GM18505 (cell line): ENCODE results near the gene PMM1.
"Not testable (repeated sequence)": the region's sequence is repeated elsewhere in the genome, so short reads cannot be mapped to it uniquely, and the experiment has no call there.

Source experiments
- ATAC-seq: cut with Tn5 transposase; IDR thresholded peaks from one replicate; pipeline ENCODE4 v1.9.1; 2021; ENCODE audit not compliant: unreplicated experiment
- POLR2A ChIP-seq: IDR thresholded peaks from 4 replicates; pipeline ENCODE4 v1.6.1; 2011; ENCODE audit warnings: borderline replicate concordance; ENCODE audit not compliant: insufficient read depth, insufficient read length; ENCODE audit errors: extremely low read depth

The PMM1 gene

DNA sequence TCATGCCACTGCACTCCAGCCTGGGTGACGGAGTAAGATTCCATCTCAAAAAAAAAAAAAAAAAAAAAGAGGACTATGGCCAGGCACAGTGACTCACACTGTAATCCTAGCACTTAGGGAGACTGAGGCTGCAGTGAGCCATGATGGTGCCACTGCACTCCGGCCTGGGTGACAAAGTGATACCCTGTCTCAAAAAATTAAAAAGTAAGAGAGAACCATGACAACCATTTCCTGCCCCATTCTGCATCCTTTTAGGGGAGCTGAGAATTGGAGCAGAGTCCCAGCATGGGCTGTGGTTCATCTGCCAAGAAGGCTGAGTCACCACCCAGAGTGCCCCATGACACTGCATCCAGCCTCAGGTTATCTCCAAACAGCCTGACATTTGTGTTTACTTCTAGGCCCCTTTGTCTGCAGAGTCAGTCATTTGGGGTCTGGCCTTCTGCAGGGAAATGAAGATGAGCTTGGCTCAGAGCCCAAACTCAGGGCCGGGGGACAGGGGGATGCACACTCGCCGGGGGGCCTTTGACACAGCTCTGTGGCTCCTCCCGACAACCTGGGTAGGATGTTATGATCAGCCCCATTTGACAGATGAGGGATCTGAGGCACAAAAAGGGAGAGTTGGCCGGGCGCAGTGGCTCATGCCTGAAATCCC lies 24.1 kb downstream of the PMM1 start:
- TF ChIP-seq POLR2A: no peak
- no peak for ATAC-seq

DNA sequence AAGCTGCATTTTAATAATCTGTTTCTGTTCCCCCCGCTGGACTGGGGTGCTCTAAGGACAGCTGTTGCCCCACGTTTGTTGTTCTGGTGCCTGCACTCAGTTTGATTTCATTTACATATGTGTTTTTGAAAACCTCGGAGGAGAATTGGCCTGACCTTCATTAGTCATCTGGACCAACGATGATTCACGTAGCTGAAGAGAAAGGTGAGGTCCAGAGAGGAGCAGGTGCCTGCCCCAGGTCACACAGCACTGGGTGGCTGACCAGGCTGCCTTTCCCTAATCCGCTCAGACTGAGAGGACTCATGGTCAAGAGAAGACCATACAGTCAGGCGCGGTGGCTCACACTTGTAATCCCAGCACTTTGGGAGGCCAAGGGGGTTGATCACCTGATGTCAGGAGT lies 25.1 kb downstream of the PMM1 start:
- no peak for ATAC-seq

DNA sequence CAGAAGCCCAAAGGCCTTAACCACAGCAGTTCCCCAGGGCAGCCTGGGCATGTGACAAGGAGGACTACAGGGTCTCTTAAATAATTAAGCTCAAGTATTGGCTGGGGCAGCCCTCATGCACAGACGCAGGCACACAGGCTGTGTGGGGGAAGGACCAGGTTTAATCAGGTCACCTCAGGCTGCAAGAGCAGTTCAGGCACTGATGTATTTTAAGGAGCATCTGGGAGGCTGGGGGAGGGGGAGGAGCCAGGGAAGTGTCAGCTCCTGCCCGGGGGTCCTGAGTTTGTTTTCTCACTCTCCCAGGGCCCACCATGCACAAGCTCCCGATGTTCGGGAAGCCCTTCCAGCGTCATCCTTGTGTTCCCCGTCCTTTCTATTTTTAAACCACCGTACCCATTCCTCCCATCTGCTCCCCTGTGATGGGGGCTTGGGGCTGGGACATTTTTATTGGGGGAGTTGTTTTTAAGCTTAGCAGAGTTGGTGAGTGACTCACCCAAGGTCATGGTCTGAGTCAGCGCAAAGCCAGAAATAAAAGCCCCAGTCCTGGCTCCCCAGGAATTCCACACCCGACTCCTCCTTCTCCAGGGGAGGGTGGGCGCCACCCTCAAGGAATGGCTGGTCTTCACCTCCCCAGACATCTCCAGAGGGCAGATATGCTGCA lies 26.5 kb downstream of the PMM1 start:
- TF ChIP-seq POLR2A: no peak
- ATAC-seq: no peak

More for the DNA sequence above, 25.1 kb downstream of the PMM1 start:
- TF ChIP-seq POLR2A: no peak

DNA sequence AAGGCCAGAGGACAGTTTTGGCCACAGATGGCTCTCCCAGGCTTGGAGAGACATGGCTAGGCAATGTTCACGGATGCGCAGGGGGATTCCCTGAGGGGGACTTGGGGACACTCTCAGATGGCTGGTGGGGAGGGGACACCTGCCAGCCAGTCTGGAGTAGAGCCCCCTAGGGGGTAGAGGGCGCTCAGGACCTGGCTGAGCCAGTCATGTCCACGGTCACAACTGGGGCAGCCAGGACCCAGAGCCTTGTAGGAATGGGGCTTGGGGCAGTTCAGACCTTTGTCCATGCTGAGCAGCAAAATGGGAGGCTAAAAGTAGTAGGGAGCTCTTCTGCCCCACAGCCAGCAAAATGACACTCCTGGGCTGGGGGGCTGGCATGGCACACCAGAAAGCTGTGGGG lies 27.2 kb downstream of the PMM1 start:
- no peak for ATAC-seq
- TF ChIP-seq POLR2A: no peak

DNA sequence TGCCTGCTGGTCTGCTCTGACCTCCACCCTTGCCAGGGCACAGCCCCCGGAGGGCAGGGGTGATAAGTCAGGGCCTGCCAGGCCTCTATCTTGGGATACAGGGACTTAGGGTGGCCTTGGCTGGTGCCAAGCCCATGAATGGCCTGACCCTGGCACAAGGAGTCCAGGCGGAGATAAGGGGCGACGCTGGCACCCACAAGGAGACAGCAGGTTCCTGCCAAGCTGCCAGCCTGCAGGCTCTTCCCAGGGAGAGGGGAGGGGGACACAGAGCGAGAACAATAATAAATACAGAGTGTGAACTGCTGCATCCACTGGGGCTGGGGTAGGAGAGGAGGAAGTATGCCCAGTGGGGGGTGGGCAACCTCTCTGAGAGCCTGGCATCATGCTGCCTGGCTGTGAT lies 27.9 kb downstream of the PMM1 start:
- no peak for TF ChIP-seq POLR2A
- no peak for ATAC-seq

DNA sequence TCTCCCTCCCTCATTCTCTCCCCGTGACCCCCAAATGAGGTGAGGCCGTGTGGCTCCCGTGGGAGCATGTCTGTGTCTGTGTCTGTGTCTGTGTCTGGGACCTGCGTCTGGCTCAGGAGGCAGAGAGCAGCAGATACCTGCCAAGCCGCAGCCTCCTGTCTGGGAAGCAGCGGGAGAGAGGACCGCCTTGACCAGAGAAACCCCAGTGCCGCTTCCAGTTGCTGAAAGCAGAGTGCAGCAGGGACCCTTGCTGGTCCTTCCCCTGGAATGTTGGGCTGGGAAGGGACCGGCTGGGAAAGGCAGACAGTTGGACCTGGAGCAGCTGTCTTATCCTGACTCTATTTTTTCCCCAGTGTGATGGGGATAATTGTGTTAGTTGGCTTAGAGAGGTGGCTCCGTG lies 28.3 kb downstream of the PMM1 start:
- ATAC-seq: no peak
- TF ChIP-seq POLR2A: no peak

DNA sequence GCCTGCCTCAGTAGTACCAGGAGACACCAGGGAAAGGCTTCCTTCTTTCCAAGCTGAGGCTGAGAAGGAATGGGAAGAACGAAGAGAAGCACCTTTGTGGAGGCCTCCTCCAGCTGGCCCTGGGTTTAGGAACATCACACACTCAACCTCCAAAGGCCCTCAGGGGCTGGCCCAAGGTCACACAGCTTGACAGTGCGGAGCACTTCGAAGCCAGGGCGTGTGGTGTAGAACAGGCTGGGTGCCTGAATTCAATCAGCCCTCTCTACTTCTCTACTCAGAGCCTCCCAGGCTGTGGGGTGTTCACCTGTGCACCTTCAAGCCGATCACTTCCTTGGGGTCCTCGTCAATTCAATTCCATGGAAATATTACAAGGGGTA lies 29.6 kb downstream of the PMM1 start:
- ATAC-seq: no peak

DNA sequence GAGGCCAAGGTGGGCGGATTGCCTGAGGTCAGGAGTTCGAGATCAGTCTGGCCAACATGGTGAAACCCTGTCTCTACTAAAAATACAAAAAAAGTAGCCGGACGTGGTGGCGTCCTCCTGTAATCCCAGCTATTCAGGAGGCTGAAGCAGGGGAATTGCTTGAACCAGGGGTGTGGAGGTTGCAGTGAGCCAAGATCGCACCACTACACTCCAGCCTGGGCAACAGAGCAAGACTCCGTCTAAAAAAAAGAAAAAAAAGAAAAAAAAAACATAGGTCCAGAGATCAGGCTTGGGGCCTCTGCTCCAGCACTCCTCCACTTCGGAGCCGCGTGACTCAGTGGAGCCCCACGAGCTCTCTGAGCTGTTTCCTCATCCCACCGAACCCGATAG lies 31.4 kb downstream of the PMM1 start:
- ATAC-seq: not testable (repeated sequence)

More for the DNA sequence above, 29.6 kb downstream of the PMM1 start:
- no peak for TF ChIP-seq POLR2A

DNA sequence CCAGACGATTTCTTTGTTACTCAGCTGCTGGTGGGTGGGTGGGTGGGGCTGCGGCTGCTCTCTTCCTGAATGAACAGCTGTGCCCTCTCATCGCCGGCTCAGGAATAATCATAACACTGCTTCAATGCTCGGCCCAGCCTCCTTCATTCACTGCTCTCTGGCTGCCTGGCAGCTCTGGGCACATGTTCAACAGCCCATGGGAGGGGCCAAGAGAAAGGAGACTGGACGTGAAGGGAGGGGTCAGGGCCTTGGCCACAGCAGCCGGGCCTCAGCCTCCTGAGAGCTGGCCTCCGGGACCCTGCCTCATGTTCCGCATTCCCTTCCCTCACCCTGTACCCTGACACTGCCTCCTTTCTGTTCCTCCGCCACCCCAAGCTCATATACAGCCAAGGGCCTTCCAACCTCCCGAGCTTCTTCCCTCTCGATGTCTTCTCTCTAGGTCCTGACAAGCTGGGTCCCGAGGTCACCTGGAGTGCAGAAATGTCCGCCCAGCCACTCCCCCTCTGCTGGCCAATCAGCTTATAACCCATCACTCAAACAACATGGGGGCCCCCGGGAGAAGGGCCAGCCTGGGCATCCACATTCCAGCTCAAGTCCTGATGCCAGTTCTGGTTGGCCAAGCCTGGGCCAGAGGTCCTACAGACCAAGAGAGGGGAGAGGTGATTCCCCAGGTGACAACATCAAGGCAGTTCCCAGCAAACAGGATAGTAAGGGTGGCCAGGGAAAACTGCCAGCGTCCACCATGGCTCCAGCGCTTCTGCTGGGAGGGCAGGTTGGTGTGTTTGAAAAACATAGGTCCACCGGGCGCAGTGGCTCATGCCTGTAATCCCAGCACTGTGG lies 32.0 kb downstream of the PMM1 start:
- no peak for TF ChIP-seq POLR2A
- ATAC-seq: no peak

DNA sequence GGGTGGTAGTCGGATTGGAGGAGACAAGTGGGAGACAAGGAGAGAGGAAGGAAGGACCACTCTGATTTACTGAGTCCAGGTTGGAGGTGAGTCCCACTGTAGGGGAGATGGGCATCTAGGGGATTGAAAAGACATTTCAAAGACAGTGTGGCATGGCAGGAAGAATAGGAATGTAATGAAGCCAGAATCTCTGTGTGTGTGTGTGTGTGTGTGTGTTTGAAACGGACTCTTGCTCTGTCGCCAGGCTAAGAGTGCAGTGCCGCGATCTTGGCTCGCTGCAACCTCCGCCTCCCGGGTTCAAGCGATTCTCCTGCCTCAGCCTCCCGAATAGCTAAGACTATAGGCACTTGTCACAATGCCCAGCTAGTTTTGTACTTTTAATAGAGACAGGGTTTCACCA lies 33.1 kb downstream of the PMM1 start:
- no peak for TF ChIP-seq POLR2A
- ATAC-seq: no peak

DNA sequence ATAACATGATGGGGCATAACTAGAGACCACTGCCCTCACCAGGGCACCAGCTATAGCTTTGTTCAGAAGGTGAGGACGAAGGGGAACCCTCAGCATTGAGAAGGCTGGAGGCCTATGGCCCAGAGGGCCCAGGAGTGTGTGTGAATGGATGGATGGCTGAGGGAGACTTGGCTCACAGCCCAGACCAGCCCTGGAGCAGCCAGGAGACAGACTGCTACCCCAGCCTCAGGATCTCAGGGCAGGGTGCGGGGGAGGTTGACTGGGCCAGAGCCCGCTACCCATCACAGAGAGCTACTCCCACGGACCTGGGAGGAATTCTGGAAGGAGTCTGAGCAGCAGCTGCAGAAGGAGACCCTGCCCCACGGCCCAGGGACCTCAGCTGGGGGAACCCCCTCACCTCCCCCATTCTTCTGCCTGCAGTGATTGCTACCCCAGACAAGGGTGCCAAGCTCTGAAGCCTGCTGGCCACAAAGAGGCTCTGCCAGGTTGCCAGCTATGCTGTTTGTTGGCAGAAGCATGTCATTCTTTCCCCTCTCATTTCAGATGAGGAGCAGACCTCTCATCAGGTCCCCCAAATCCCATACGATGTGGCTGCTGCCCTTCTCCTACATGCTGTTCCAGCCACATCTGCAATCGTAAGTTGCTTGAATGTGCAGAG lies 34.2 kb downstream of the PMM1 start:
- ATAC-seq: no peak
- no peak for TF ChIP-seq POLR2A

DNA sequence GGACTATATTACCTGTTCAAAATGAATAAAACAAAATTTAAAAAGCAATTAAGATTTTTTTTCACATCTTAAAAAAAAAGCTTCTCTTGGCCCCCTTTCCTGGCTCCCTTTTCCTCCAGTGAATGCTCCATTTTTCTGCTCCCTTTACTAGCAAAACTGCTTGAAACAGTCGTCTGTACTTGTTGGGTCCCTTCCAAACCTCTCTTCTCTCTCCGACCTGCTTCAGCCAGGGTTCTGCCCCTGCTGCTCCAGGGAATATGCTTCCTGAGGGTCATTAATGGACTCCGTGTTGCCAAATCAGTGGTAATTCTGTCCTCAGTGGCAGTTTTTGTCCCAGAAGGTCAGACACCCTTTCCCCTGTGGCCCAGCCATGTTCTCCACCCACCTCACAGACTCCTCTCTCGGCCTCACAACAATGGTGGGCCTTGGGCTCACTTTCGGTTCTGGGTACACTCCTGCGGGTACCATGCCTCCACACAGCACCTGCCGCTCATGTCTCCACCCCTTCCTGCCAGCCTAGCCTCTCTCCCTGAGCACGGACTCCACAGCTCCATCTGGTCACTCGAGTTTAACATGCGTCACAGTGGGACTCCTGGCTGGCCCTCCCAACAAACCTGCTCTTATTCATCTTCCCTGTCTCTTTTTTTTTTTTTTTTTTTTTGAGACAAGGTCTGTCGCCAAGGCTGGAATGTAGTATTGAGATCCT lies 37.6 kb downstream of the PMM1 start:
- ATAC-seq: no peak
- TF ChIP-seq POLR2A: no peak

DNA sequence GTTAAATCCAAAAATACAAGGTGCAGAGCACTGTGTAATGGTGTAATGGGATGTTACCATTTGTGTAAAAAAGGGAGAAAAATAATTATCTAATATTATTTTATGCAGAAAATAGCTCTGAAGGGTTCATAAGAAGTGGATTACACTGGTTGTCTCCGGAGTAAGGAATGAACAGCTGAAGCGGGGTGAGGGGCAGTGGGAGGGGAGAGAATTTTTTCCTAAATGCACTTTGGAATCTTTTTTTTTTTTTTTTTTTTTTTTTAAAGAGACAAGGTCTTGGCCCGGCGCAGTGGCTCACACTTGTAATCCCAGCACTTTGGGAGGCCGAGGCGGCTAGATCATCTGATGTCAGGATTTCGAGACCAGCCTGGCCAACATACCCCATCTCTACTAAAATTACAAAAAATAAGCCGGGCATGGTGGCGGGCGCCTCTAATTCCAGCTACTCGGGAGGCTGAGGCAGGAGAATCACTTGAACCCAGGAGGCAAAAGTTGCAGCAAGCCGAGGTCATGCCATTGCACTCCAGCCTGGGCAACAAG lies 38.6 kb downstream of the PMM1 start:
- TF ChIP-seq POLR2A: no peak
- ATAC-seq: no peak

DNA sequence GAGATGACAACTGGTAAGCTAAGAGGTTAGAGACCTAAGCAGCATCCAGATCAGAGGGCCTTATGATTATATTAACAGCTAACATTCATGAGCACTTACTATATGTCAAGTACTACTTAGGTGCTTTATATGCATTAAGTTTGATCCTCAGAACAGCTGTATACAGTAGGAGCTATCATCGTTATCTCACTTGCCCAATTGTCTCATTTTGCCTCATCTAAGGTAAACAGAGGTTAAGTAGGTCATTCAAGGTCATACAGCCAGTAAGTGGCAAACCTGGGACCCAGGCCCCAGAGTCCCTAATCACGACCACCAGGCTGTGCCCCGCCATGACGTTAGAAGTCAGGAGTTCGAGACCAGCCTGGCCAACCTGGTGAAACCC lies 40.8 kb downstream of the PMM1 start:
- no peak for ATAC-seq
- TF ChIP-seq POLR2A: no peak
